AG09319 (cell line): ENCODE measurements around the gene IFIT2.

ENCODE experiments used
- DNase-seq: peaks from one replicate; pipeline ENCODE4 v3.0.0-alpha.2; 2010; ENCODE audit warnings: low read depth; ENCODE audit errors: extremely low read depth
- TF ChIP-seq, protein P1 (sequence below): IDR thresholded peaks from 2 replicates; pipeline ENCODE4 v1.5.1; 2011; ENCODE audit warnings: low read depth, mild to moderate bottlenecking, inconsistent platforms, low read length, moderate library complexity

The IFIT2 gene

GRCh38 chr10:89304446-89304845, 2.6 kb downstream of the IFIT2 start:
- DNase-seq, result no peak
- TF ChIP-seq, protein P1, sequence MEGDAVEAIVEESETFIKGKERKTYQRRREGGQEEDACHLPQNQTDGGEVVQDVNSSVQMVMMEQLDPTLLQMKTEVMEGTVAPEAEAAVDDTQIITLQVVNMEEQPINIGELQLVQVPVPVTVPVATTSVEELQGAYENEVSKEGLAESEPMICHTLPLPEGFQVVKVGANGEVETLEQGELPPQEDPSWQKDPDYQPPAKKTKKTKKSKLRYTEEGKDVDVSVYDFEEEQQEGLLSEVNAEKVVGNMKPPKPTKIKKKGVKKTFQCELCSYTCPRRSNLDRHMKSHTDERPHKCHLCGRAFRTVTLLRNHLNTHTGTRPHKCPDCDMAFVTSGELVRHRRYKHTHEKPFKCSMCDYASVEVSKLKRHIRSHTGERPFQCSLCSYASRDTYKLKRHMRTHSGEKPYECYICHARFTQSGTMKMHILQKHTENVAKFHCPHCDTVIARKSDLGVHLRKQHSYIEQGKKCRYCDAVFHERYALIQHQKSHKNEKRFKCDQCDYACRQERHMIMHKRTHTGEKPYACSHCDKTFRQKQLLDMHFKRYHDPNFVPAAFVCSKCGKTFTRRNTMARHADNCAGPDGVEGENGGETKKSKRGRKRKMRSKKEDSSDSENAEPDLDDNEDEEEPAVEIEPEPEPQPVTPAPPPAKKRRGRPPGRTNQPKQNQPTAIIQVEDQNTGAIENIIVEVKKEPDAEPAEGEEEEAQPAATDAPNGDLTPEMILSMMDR, result no peak

GRCh38 chr10:89304925-89305324, 3.1 kb downstream of the IFIT2 start:
- TF ChIP-seq, protein P1, result no peak
- no peak for DNase-seq

DNA sequence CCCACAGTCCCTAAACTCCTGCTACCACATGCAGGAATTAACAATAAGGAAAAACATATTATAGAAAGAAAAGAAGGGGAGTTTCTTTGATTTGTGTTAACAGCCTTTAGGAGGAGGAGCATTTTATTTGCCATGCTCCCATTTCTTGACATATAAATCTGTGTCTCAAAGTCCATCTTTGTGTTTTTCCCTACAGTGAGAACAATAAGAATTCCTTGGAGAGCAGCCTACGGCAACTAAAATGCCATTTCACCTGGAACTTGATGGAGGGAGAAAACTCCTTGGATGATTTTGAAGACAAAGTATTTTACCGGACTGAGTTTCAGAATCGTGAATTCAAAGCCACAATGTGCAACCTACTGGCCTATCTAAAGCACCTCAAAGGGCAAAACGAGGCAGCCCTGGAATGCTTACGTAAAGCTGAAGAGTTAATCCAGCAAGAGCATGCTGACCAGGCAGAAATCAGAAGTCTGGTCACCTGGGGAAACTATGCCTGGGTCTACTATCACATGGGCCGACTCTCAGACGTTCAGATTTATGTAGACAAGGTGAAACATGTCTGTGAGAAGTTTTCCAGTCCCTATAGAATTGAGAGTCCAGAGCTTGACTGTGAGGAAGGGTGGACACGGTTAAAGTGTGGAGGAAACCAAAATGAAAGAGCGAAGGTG, 4.1 kb downstream of the IFIT2 start:
- no peak for DNase-seq
- TF ChIP-seq, protein P1, result no peak

GRCh38 chr10:89306434-89307268, 4.8 kb downstream of the IFIT2 start:
- DNase-seq, result no peak
- TF ChIP-seq, protein P1, result no peak

DNA sequence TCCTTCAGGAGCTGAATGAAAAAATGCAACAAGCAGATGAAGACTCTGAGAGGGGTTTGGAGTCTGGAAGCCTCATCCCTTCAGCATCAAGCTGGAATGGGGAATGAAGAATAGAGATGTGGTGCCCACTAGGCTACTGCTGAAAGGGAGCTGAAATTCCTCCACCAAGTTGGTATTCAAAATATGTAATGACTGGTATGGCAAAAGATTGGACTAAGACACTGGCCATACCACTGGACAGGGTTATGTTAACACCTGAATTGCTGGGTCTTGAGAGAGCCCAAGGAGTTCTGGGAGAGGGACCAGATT, 5.4 kb downstream of the IFIT2 start:
- TF ChIP-seq, protein P1, result no peak
- no peak for DNase-seq

GRCh38 chr10:89308266-89308665, 6.4 kb downstream of the IFIT2 start:
- TF ChIP-seq, protein P1, result no peak
- no peak for DNase-seq

GRCh38 chr10:89308736-89309135, 6.9 kb downstream of the IFIT2 start:
- TF ChIP-seq, protein P1, result no peak
- no peak for DNase-seq
